GM18517 (cell line): ENCODE data around the gene RGS21.
"Not testable (repeated sequence)": the region's sequence is repeated elsewhere in the genome, so short reads cannot be mapped to it uniquely, and the experiment has no call there.

Source experiments
- ATAC-seq: cut with Tn5 transposase; IDR thresholded peaks from one replicate; pipeline ENCODE4 v1.9.1; 2021; ENCODE audit warnings: mild to moderate bottlenecking, moderate library complexity; ENCODE audit not compliant: unreplicated experiment

Gene RGS21, protein sequence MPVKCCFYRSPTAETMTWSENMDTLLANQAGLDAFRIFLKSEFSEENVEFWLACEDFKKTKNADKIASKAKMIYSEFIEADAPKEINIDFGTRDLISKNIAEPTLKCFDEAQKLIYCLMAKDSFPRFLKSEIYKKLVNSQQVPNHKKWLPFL

DNA sequence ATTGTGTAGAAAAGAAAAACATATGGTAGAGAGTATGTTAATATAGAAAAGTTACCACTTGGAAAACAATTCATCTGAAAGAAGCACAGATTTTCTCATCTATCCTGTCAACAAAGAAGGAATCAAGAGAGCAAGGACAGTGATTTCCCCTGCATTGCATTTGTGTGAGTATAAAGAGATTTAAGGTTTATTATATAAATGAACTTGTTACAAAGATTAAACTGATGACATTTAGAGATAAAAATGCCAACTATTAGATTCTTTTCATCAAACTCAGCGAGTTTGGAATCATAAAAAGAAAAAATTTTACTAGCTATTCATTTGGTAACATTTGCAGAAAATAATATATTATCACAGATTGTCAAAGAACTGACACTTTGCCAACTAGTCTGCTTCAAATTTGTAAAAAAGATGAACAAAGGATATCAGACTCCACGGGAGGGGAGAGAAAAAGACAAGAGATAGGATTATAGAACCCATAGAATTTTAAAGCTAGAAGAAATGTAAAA is at the start of gene RGS21:
TSS of gene RGS21 (plus strand) at position 51 of the 509 bp plus-strand sequence. CDS start 26,045 bp downstream, outside the sequence.
- no peak for ATAC-seq

DNA sequence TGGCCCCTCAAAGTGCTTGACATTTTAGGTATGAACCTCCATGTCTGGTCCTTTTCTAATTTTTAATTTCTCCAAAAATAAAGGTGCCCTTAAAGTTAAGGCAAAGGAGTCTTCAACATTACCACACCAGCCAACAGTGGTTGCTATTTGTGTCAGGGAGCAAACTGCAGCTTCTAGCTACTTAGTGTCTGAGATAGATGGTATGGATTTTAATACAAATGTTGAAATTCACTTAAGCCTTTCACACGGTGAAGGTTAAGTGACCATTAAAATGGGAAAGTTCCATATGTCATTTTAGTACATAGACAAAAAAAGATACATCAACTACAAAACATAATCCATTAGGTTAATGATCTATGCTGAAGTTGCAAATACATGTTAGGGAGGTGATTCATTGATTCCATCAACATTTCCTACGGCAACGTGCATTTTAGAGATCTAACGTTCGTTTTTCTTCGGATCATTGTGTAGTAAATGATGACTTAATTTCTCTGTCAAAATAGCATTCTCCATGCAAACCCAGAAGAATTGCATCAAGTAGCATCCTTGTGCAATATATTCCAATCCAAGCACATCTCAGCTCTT is 48.2 kb upstream of the RGS21 start:
- no peak for ATAC-seq

DNA sequence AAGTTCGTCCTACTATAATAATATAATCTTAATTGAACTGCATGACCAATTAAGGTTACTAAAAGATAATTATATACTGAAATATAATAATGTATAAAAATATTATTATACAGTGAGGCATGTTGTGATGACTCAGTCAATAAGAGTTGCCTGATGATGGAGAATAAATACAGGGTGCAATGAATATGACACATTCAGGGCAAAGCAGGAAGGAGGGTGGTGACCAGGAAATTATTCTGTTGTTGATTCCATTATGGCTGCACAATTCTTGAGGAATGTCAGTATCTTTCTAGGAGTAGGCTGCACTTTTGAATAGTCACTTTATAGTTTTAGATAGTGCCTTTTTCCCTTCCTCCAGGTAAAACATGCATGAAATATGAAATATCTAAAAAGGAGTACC is 46.4 kb upstream of the RGS21 start:
- ATAC-seq, result no peak

DNA sequence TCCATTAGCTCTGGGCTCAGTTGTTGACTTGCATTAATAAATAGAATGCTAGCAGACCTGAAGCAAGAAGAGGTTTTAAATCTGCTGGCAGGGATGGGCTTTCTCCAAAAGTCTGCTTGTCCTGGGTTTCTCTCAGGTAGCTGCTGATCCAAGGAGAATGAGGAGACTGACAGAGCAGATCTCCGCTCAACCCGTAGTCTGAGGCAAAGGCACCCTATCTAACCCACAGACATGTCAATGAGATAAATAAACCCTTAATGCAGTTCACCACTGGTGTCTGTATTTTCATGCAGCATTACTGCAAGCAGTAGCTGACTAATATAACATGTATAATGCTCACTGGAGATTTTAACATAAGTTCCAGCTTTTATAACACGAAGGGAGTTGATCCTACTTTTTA is 44.1 kb upstream of the RGS21 start:
- ATAC-seq, result no peak

DNA sequence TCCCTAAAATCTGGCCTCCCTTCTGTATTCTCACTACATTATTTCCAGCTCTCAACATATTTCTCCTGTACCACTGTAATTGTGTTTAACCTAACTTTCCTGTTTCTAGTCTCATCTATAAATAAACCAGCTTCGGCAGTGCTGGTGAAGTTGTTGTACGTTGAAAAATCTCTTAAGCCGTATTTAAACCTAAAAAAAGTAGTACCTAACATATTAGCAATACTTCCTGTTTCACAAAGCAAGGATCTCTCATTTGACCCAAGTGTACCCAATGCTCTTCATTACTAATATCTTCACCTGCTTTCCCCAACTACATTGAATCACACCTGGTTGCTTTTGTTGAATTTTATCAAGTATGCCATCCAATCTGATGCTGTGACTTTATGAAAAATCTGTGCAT is 42.2 kb upstream of the RGS21 start:
- no peak for ATAC-seq

DNA sequence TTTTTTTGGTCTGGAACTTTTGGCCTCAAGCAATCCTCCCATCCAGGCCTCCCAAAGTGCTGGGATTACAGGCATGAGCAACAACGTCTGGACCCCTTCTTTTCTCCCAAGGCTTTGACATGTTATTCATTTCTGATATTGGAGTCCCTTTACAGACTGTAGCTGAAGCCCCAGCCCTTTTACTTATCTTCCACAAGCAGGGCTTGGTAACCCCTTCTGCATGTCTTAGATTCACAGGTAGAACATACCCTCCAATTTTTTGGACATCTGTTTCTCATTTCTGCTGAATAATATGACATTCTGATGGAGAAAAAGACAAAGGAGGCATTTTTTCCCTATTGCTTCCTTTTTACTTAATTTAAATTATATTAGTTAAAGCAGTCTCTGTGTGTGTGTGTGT is 39.2 kb upstream of the RGS21 start:
- ATAC-seq, result no peak

DNA sequence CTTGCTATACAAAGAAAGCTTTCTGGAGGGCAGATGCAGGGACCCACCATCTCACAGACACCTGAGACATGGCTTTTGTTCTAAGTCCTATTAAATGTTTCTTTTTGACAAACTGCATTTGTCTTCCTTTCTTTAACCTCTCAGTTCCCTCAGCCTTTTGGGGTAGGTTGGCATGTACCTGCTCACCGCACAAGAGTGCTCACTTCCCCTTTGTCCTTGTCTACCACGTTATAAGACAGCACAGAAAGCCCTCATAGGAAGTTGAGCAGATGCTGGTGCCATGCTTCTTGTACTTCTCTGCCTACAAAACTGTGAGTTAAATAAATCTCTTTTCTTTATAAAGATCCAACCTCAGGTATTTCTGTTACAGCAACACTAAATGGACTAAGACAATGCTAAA is 31.9 kb upstream of the RGS21 start:
- no peak for ATAC-seq

DNA sequence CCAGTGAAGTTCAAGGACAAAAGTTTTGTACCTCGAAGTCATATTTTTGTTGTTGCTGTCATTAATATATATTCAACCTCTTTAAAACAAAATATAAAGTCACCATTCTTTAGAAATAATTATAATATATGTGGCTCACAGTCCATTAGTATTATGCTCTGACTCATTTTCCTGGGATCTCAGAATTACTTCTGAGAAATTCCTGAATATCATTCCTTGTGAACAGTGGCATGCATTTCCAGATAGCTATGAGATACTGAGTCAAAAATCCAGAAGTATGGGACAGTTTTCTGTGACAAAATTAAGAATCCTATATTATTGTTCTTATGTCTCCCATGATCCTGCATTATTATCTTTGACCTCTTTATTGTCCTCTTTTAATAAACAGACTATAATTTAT is 13.8 kb upstream of the RGS21 start:
- no peak for ATAC-seq

DNA sequence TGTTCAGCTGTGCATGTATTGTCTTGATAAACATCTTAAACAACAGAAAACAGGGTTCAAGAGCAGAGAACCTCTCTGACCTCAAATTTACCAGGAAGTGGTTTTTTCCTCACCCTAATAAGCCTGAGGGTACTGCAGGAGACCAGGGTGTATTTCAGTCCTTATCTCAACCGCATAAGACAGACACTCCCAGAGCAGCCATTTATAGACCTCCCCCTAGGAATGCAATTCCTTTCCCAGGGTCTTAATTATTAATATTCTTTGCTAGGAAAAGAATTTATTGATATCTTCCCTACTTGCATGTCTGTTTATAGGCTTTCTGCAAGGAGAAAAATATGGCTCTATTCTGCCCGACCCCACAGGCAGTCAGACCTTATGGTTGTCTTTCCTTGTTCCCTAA is 8.5 kb upstream of the RGS21 start:
- not testable (repeated sequence) for ATAC-seq

DNA sequence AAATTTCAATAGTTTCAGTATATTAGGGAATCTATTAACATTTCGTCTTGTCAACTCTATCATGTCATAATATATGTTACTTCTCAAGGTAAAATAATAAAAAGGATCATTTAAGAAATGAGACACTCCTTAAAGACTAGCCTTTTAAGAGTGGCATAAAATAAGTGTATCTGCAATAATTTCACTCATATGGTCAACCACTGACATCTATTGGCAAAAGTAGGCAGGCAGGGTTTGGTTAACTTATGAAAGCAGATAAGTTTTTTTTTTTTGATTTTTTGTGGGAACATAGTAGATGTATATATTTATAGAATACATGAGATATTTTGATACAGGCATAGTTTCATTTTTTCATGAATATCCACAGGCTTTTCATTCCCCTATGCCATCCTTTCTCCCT is 5.5 kb upstream of the RGS21 start:
- no peak for ATAC-seq

DNA sequence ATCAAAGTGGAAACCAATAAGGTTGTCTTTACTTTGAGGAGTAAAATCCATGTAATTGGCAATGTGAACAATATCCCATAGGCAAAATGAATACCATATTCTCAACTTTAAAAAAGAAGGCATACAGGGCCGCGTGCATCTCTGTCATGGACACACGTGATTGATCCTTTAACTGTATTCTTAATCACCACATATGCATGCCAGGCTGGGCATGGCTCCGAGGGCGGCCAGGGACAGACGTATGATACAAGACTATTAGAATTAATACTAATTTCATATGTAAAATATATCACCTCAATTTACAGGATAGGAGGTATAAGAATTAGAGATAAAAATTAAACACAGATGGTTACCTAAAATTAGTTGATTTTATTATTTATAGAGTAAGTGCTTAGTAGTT is 11.2 kb downstream of the RGS21 start:
- ATAC-seq, result no peak

DNA sequence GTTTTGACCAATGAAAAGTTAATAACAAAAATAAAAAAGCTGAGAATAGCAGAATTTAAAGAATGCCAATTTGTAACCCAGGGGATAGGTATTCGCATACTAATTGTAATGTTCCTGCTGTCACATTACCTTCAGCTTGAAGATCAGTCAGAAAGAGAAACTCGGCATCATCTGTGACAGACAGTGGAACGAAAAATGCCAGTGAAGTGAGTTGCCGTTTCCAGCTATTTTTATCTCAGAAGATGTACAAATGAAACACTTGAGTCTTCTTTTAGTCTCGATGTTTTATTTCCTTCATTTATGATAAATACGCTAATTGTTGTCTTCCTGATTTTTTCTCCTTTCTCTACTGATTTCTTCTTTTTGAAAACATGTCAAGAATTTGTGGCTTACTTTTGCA is 26.1 kb downstream of the RGS21 start:
- ATAC-seq, result no peak

DNA sequence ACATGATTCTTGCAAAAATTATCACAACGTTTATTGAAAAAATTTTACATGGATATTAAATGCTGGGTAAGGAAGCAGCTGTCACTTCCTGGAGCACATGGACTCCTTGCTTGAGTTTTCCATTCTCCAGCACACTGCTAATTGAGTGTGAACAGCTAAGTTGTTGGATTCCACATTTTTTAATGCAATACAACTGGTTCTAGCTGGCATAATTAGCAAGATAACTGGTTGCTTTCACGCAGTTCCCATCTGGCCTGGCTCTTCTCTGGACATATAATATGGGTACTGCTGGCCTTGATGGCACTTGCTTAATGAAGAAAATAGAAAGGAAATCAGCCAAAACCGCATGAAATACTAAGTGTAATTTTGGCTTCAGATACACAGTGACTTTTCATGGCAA is 26.6 kb downstream of the RGS21 start:
- ATAC-seq, result no peak

DNA sequence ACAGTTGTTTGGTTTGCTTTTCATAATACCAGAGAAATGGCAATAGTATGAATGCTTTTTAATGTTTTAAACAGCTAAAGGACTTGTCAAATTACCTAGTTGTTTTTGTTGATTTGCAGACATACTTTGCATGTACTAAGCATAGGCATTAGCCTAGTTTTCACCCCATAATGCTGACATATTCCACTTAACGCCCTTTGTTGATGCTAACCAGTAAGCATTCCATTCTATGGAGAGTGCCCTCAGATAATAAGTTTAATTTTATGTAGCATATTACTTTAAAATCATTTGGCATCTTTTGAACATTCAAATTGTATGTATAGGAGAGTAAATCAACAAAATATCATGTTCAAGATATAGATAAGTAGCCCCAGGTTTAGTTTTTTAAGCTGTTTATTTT is 32.5 kb downstream of the RGS21 start:
- no peak for ATAC-seq

DNA sequence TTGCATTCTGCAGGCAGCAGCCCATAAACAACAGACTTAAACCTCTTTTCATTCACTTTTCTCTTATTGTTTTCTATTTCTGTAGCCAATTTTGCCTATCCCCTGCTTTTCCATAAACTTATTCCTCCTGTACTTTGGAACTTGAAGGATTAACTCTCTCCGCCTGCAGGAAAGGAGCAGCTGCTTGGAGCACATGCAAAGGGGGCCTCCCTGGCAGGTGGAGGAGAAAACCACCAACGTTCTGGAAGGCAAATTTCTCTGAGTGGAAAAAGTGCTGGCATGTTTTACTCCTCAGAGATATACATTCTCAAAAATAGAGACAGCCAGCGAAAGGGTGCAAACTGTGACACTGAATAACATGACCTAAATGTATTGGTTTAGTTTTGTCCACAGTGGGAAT is 33.6 kb downstream of the RGS21 start:
- no peak for ATAC-seq

DNA sequence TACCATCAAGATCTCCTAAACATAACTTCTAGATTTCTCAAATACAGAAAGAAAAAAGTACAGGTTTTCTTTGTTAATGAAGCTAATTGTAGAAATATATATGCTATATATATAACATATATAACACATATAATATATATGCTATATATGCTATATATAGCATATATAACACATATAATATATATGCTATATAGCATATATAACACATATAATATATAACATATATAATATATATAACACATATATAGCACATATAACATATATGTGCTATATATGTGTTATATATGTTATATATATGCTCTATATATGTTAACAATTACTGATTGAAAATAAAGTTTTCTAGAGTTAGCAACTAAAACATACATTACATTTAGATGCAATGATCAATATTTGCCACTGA is 34.8 kb downstream of the RGS21 start:
- ATAC-seq, result no peak

DNA sequence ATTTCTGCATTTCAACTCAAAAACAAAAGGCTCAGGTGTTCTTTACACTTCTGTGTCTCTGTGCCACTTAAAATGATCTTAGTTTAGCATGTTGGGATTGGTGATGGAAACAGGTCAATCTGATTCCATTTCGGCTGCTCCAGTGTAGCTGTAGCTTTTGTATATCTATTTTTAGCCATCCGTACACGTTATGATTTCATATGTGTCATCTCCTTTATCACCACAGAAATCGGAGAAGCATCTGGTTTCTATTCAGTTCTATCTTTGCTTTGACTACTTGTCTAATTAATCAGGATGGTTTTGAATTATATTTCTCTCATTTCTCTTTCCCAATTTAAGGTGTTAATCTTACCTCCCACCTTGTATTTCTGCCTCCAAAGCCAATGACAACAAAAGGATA is 41.1 kb downstream of the RGS21 start:
- no peak for ATAC-seq

DNA sequence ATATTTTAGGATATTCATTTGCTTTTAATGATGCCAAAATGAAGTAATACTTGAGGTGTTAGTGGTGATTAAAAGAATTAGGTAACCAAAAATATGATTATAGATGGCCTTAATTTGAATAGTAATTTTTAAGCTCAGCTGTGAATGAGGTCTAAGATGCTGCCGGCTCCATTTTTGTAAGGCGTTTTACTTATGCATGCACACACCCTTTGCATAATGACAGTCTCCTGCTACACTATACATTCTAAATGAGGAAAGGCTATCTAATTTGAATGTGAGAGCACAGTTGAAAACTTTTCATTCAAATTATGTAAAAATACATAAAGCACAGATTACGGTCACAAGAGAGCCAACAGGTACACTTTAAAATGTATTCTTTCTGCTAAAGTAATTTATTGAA is 41.6 kb downstream of the RGS21 start:
- ATAC-seq, result no peak

DNA sequence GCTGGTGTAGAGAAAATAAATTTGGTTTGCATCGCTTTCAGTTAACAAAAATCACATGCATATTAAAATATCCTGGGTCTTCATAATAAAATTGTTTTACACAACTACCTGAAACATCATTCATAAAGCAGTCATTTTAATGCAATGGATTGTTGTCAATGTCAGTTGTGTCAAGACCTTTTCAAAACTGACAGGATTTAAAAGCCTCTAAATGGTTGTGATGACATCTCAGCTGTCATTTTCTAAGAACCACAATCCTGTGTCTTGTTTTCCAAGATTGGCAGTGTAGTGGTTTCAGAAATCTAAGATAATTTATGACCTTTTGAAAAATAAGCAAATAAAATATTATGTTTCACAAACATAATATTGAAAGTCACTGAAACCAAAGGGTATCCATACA is 42.0 kb downstream of the RGS21 start:
- ATAC-seq, result no peak

DNA sequence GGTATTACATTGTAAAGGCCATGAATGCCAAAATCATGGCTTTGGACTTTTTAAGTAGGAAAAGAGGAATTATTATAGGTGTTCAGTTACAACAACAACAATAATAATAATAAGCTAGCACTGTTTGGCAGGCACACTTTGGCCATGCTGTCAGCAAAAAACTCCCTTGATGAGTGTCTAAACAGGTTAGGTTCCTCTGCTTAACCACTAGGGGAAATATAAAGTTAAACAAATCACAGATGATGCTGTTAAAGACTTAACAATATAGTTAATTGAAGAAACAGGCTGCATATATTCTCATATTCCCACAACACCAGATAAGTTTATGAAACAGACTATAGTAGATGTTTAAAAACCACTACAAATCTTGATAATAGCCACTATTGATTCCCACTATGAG is 46.4 kb downstream of the RGS21 start:
- no peak for ATAC-seq

DNA sequence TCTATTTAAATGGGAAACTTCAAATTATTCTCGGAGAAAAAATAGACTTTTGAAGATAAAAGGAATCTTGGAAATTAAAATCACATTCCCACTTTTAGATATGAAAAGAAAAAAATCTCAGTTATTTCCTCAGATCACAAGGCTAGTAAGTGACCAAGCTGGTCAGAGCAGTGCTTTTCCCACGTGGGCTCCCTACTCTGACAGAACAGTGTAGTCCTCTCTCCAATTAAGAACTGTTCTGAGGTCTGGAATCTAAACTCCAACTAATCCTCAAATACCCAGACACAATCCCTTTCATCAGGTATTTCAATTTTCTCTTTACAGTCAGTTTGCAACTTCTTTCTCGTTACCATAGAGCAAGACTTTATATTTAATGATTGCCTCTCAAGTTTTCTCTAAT is 50.6 kb downstream of the RGS21 start:
- no peak for ATAC-seq

DNA sequence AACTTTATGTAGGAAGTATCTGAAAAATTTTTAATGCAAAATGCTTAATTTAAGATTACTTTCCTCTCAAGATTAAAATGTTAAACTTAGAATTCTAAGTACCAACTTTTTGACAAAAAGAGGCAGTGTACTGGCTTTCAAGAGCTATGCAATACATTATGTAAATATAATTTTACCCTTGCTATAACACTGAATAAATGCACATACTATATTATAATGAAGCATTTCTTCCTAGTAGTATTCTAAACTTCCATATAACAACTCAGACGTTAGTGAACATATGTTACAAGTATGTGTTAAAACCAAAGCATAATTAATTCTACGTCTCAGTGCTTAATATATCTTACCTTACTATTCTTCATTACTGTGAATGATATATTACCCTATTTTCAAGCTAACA is 58.5 kb downstream of the RGS21 start:
- no peak for ATAC-seq

DNA sequence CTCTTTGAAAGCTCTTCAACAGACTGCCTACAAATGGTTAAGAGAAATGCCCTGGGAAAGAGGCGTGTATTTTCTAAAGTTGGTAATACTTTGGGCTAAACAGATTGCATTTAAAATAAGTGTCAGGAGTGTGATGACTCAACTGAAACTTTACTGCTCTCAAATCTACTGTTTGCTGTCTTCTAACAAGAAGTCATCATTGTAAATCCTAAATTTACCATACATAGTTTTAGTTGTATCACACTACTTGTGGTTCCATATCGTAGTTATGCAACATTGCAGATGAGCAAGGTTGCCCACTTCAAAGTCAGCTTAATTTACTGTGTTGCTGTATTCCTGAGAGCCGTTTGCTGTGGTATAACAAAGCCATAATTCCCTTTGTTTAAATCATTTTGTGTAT is 59.6 kb downstream of the RGS21 start:
- no peak for ATAC-seq
